ENCODE results near the gene RAD23B.
"Not testable (repeated sequence)": the region's sequence is repeated elsewhere in the genome, so short reads cannot be mapped to it uniquely, and the experiment has no call there.

RAD23B gene

DNA sequence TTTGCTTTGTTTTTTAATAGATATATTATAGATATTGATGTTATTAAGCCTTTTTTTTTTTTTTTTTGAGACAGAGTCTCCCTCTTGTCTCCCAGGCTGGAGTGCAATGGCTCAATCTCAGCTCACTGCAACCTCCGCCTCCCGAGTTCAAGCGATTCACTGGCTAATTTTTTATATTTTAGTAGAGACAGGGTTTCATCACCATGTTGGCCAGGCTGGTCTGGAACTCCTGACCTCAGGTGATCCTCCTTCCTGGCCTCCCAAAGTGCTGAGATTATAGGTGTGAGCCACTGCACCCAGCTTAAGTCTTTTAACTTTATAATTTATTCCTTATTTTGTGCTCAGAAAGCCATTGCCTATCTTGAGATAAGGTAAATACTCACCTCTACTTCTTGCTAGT is 24.2 kb upstream of the RAD23B start:
- FAIRE-seq (no peak), DNase-seq (ENCODE audit: insufficient read length, low spot score) (no peak)
- no peak for TF ChIP-seq POLR2A (IDR thresholded peaks at IDR 0.05; ENCODE audit: low read depth, low read length)

DNA sequence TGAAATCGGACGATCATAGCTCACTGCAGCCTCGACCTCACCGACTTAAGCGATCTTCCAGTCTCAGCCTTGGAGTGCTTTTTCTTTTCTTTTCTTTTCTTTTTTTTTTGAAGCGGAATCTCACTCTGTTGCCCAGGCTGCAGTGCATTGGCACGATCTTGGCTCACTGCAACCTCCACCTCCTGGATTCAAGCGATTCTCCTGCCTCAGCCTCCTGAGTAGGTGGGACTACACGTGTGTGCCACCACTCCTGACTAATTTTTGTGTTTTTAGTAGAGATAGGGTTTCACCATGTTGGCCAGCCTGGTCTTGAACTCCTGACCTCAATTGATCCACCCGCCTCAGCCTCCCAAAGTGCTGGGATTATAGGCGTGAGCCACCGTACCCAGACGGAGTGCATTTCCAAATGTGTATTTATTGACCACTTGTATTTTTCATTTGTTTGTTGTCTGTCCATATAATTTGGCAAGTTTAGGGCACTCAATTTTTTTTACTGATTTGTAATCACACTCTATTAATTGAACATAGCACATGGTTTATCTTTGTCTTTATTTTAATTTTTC is 23.2 kb upstream of the RAD23B start:
- DNase-seq (ENCODE audit: insufficient read length, low spot score); FAIRE-seq: not testable (repeated sequence)

DNA sequence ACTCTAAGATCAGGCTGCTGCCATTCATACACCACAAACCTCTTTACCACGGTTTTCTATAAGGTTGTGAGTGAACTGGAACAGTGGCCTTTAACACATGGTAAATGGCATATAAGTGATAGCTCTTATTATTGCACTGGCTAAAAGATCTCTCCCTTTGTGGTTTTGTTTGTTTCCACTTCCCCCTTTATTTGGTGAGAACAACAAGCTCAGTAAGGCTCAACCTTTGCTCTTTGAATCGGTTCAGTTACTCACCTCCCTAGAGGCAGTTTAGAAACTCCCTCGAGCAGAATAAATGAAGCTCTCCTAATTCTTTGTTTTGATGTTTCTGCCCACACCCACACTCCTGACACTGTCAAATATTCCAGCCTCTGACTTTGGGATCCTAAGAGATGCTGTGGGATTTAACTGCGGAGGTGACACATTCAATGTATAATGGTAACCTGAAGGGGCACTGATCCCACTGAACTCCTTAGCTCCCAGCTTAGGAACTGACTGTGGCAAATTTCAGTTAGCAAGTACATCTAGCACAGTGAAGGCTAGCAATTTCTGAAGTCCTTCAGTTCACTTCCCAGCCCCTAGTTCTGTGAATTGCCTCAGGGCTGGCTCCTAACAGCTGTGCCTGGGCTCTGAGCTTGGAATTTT is 22.5 kb upstream of the RAD23B start:
- no peak for DNase-seq (ENCODE audit: insufficient read length, low spot score)
- FAIRE-seq, result peak; percentile 36
- TF ChIP-seq POLR2A (IDR thresholded peaks at IDR 0.05; ENCODE audit: low read depth, low read length), result no peak

DNA sequence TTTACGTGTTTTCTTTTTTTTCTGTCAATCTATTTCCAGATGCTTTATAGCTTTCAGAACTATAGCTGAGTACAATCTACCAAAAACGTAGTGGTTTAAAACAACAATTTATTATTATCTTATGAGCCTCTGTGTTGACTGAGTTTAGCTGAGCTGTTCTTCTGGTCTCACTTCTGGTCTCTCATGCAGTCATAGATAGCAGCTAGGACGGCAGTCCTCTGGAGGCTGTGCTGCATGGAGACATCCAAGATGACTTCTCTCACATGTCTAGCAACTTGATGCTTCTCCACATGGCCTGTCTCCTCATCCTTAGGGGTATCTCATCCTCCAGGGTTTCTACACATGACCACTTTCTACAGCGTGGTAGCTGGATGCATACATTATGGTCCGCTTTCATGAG is 22.0 kb upstream of the RAD23B start:
- DNase-seq (ENCODE audit: insufficient read length, low spot score) (no peak), FAIRE-seq (peak; percentile 85)
- TF ChIP-seq POLR2A (IDR thresholded peaks at IDR 0.05; ENCODE audit: low read depth, low read length), result no peak

DNA sequence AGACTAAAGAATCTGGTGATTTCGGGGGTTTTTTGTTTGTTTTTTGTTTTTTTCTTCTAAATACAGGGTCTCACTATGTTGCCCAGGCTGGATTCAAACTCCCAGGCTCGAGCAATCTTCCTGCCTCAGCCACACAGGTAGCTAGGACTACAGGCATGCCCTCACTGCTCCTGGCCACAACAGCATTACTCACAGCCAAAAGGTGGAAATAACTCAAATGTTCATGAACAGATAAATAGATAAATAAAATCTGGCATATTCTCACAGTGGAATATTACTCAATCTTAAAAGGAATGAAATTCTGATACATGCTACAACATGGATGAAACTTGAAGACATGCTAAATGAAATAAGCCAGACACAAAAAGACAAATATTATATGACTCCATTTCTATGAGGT is 19.8 kb upstream of the RAD23B start:
- DNase-seq (ENCODE audit: insufficient read length, low spot score), result no peak
- FAIRE-seq, result peak; percentile 61
- TF ChIP-seq POLR2A (IDR thresholded peaks at IDR 0.05; ENCODE audit: low read depth, low read length), result no peak

DNA sequence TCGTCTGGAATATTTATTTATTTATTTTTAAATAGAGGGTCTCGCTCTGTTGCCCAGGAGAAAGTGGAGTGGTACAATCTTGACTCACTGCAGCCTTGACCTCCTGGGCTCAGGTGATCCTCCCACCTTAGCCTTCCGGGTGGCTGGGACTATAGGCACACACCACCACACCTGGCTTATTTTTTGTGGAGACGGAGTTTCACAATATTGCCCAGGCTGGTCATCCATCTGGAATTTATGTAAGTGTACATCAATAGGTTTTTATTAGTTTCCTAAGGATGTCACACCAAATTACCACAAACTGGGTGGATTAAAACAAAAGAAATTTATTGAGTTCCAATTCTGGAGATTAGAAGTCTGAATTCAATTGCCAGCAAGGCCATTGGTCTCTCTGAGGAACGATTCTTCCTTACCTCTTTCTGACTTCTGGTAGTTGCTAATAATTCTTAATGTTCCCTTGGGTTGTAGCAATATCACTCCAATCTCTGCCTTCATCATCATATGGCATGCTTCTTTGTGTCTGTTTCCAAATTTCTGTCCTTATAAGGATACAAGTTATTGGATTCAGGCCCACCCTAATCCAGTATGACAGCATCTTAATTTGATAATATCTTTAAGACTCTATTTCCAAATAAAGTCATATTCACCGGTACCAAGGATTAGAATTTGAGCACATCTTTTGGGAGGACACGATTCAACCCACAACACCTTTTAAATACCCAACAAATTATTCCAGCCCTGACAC is 16.3 kb upstream of the RAD23B start:
- no peak for DNase-seq (ENCODE audit: insufficient read length, low spot score)
- TF ChIP-seq POLR2A (IDR thresholded peaks at IDR 0.05; ENCODE audit: low read depth, low read length), result no peak
- peak; percentile 74 for FAIRE-seq

DNA sequence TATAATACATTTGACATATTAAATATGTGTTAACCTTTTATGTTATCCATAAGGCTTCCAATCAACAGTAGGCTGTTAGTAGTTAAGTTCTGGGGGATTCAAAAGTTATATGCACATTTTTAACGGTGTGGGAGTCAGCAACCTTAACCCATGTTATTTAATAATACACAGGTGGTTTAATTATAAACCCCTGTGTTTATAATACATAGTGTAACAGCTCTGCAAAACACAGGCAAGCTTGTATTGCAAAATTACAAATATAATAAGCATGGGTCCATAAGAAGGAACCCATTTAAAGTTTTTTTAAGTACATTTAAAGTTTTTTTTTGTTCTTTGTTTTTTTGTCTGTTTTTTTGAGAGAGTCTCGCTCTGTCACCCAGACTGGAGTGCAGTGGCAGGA is 14.5 kb upstream of the RAD23B start:
- FAIRE-seq, result no peak
- DNase-seq (ENCODE audit: insufficient read length, low spot score), result no peak
- TF ChIP-seq POLR2A (IDR thresholded peaks at IDR 0.05; ENCODE audit: low read depth, low read length), result no peak

DNA sequence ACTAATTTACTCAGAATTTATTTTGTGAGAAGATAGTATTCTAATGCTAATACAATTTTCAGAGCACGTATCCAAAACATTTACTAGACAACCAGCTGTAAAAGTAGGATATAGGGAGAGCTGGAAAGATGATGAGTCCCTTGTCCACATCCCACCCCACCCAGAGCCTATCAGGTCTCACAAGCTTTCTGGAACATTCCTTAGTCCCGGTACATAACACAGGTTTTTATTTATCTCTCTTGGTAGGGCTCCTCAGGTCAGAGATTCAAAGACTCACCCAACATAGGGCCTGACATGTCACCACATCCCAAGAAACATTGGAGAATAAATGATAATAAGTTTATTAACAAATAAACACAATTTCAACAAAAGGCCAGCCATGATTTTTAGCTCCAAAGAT is 13.8 kb upstream of the RAD23B start:
- FAIRE-seq, result no peak
- no peak for DNase-seq (ENCODE audit: insufficient read length, low spot score)
- no peak for TF ChIP-seq POLR2A (IDR thresholded peaks at IDR 0.05; ENCODE audit: low read depth, low read length)

DNA sequence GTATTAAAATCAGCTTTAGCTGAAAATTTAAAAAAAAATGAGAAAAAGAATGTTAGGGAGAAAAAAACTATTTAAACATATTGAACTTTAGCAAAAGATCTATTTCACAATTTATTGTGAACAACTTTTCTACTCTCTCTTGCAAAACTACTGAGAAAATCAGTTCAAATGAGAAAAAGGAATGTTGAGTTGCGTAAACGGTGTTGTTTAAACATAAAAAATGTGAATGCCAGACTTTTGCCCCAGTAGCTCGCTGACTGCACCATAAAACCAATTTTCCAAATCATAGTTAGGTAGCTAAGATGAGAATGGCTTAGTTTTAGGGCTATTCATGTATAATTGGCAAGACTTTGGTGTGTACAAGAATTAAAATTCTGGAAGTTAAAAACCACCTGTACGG is 13.4 kb upstream of the RAD23B start:
- TF ChIP-seq POLR2A (IDR thresholded peaks at IDR 0.05; ENCODE audit: low read depth, low read length), result no peak
- FAIRE-seq (no peak), DNase-seq (ENCODE audit: insufficient read length, low spot score) (no peak)

DNA sequence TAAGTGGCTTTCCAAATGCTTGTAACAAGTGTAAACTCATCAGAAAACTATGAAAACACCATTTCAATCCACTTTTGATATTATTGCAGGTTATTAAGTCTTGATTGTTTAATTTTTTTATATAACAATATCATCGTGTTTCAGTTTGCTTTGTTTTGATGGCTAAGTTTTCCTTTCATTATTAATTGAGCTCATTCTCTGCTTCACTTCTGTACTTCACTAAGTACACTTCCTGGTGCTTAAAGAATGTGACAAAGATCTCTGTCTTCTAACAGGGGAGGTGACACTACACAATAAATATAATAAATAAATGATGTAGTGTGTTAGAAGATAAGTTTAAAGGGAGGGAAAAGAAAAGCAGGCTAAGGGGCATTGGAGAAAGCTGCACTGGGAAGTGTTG is 13.0 kb upstream of the RAD23B start:
- no peak for DNase-seq (ENCODE audit: insufficient read length, low spot score)
- FAIRE-seq, result no peak
- no peak for TF ChIP-seq POLR2A (IDR thresholded peaks at IDR 0.05; ENCODE audit: low read depth, low read length)

DNA sequence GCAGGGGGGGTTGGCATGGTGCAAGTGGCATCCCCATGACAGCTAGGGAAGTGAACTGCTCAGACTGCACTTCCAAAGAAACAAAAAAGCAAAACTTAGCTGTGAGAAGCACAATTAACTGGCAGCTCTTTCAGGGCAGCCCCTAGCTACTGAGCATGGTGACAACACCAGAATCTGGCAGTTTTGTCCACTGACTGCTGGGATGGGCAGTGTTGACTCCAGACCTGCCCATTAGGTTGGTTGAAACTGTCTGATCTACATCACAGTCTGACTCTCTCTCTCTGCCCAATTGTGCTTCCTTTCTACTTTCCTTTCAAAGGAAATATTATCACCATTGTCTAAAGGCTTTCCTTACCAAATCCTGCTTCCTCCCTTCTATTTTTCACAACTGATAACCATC is 12.5 kb upstream of the RAD23B start:
- FAIRE-seq, result peak; percentile 55
- no peak for TF ChIP-seq POLR2A (IDR thresholded peaks at IDR 0.05; ENCODE audit: low read depth, low read length)
- DNase-seq (ENCODE audit: insufficient read length, low spot score), result no peak

DNA sequence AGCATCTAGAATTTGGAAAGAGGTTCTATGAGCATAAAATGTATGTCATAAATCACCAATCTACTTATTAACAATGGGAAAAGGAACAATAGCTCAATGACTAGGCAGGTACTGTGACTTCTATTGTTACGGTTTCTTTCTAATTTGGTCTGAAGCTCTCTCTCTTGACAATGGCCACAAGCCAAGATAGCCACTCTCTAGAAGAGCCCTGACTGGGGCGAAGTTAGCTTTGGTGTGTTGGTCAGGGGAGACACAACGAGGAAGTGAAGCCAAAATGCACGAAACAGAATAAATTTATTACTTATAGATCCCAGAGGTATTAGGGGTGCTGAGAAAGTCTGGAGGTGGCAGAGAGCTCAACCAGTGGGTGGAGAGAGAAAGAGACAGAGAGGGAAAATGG is 9.4 kb upstream of the RAD23B start:
- FAIRE-seq, result no peak
- DNase-seq (ENCODE audit: insufficient read length, low spot score), result no peak
- TF ChIP-seq POLR2A (IDR thresholded peaks at IDR 0.05; ENCODE audit: low read depth, low read length), result no peak

DNA sequence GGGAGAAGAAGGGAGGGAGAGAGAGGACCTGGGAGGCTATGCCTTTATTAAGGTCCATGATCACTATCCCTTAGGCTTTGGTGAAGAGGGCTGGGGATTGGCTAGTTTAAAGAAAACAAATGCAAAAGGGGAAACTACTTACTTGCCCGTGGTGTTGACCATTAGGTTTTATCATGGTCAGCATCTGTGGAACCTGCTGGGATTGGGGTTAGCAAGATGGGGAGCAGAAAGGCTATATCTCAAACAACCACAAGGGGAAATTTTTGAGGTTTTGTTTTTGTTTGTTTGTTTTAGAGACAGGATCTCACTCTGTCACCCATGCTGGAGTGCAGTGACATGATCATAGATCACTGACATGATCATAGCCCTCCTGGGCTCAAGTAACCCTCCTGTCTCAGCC is 9.0 kb upstream of the RAD23B start:
- FAIRE-seq, result peak; percentile 86
- peak; percentile 30 for DNase-seq (ENCODE audit: insufficient read length, low spot score)
- no peak for TF ChIP-seq POLR2A (IDR thresholded peaks at IDR 0.05; ENCODE audit: low read depth, low read length)

DNA sequence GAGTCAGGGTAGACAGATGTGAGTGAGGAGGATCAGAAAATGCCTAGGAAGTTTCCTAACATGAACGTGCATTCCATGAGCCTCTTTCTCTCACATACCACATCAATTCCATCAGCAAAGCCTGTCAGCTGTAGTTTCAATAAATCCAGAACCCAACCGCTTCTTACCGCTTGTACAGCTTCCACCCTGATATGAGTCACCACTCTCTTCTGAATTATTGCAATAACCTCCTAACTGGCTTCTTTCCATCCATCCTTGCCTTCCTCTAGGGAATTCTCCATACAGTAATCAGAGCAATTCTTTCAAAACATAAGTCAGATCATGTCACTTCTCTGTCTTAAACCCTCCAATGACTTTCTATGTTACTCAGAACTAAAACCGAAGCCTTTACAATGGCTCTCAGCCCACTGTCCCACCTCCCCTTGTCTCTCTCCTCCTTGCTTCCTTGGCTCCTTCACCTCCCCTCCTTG is 8.1 kb upstream of the RAD23B start:
- FAIRE-seq, result peak; percentile 100

DNA sequence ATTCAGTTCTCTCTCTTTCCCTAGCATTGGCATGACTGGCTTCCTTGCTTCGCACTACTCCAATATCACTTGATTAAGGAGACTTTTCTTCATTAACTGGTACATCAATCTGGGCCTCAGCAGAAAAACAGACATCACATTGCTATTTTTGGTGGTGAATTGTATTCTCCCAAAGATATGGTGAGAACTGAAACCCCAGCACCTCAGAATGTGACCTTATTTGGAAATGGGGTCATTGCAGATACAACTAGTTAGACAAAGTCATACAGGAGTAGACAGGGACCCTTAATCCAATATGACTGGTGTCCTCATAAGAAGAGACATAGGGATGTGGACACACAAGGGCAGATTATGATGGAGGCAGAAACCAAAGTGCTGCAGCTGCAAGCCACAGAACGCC is 7.5 kb upstream of the RAD23B start:
- no peak for TF ChIP-seq POLR2A (IDR thresholded peaks at IDR 0.05; ENCODE audit: low read depth, low read length)
- FAIRE-seq (no peak), DNase-seq (ENCODE audit: insufficient read length, low spot score) (no peak)

More for the DNA sequence above, 8.1 kb upstream of the RAD23B start:
- TF ChIP-seq POLR2A (IDR thresholded peaks at IDR 0.05; ENCODE audit: low read depth, low read length), result no peak
- peak; percentile 86 for DNase-seq (ENCODE audit: insufficient read length, low spot score)
